HEK293 (cell line): ENCODE measurements around the gene GPR155.

ENCODE experiments used
- CTCF ChIP-seq: fragments of 450-650 bp; formaldehyde crosslinking; IDR thresholded peaks from 2 replicates; pipeline ENCODE4 v1.5.1; 2016; ENCODE audit warnings: missing biosample characterization, missing genetic modification characterization
- TCF7L2 ChIP-seq: IDR thresholded peaks from 2 replicates; pipeline ENCODE4 v1.6.1; 2011; ENCODE audit warnings: low read depth, mild to moderate bottlenecking, inconsistent platforms, low read length, moderate library complexity, borderline replicate concordance
- ZBTB10 ChIP-seq: fragments of 450-650 bp; formaldehyde crosslinking; IDR thresholded peaks from 2 replicates; pipeline ENCODE4 v1.5.1; 2016; ENCODE audit warnings: missing biosample characterization, missing genetic modification characterization
- ZNF514 ChIP-seq: fragments of 450-650 bp; formaldehyde crosslinking; IDR thresholded peaks from 2 replicates; pipeline ENCODE4 v1.5.1; 2016; ENCODE audit warnings: missing biosample characterization, missing genetic modification characterization
- TF ChIP-seq, protein P1 (sequence below): fragments of 450-650 bp; formaldehyde crosslinking; IDR thresholded peaks from 2 replicates; pipeline ENCODE4 v1.5.1; 2016; ENCODE audit warnings: missing biosample characterization, missing genetic modification characterization
- TF ChIP-seq, protein P2 (sequence below): fragments of 450-650 bp; formaldehyde crosslinking; IDR thresholded peaks from 2 replicates; pipeline ENCODE4 v1.5.1; 2016; ENCODE audit warnings: missing biosample characterization, missing genetic modification characterization, borderline replicate concordance

GRCh38 chr2:174511580-174512260 lies 24.9 kb upstream of the GPR155 start:
- TF ChIP-seq, protein P1, sequence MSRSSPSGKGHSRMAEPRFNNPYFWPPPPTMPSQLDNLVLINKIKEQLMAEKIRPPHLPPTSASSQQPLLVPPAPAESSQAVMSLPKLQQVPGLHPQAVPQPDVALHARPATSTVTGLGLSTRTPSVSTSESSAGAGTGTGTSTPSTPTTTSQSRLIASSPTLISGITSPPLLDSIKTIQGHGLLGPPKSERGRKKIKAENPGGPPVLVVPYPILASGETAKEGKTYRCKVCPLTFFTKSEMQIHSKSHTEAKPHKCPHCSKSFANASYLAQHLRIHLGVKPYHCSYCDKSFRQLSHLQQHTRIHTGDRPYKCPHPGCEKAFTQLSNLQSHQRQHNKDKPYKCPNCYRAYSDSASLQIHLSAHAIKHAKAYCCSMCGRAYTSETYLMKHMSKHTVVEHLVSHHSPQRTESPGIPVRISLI (tag by site-specific recombination): no peak
- no peak for TF ChIP-seq CTCF (tag by site-specific recombination)
- TF ChIP-seq ZNF514 (tag by site-specific recombination): no peak
- no peak for TF ChIP-seq ZBTB10 (tag by site-specific recombination)
- TF ChIP-seq TCF7L2: no peak
- TF ChIP-seq, protein P2, sequence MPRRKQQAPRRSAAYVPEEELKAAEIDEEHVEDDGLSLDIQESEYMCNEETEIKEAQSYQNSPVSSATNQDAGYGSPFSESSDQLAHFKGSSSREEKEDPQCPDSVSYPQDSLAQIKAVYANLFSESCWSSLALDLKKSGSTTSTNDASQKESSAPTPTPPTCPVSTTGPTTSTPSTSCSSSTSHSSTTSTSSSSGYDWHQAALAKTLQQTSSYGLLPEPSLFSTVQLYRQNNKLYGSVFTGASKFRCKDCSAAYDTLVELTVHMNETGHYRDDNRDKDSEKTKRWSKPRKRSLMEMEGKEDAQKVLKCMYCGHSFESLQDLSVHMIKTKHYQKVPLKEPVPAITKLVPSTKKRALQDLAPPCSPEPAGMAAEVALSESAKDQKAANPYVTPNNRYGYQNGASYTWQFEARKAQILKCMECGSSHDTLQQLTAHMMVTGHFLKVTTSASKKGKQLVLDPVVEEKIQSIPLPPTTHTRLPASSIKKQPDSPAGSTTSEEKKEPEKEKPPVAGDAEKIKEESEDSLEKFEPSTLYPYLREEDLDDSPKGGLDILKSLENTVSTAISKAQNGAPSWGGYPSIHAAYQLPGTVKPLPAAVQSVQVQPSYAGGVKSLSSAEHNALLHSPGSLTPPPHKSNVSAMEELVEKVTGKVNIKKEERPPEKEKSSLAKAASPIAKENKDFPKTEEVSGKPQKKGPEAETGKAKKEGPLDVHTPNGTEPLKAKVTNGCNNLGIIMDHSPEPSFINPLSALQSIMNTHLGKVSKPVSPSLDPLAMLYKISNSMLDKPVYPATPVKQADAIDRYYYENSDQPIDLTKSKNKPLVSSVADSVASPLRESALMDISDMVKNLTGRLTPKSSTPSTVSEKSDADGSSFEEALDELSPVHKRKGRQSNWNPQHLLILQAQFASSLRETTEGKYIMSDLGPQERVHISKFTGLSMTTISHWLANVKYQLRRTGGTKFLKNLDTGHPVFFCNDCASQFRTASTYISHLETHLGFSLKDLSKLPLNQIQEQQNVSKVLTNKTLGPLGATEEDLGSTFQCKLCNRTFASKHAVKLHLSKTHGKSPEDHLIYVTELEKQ (tag by site-specific recombination): no peak
